IMR-90 (cell line): ENCODE measurements around the gene BAIAP2L1. TPM values are rescaled to one million over a fixed set of nuclear protein-coding genes. Genes with fewer than 3 reads are reported as not detected.

ENCODE experiments used
- ATAC-seq: fragments of 200-7000 bp; cut with Tn5 transposase; 2 replicates; pipeline ENCODE4 v1.9.1; 2020; ENCODE audit warnings: low read depth, mild to moderate bottlenecking, moderate library complexity
- BruUV-seq: library from RNA; stranded (reverse); fragments of 400-500 nt; replicated peaks from 2 replicates; lab custom pipeline; 2021; lab: Mats Ljungman, UMichigan
- CTCF ChIA-PET: fragments of 300-600 bp; formaldehyde crosslinking; extraction: SDS; loops from one replicate; lab custom pipeline; 2021; ENCODE audit warnings: antibody characterized with exemption; lab: Yijun Ruan, JAX
- POLR2A ChIA-PET: fragments of 300-600 bp; sonication (Branson Sonifier 250); formaldehyde crosslinking; loops from one replicate; lab custom pipeline; 2022; ENCODE audit warnings: antibody characterized with exemption; ENCODE audit not compliant: unreplicated experiment; lab: Charles Lee
- DNase-seq: peaks from one replicate; pipeline ENCODE4 v3.0.0; 2013
- H2AFZ ChIP-seq: replicated peaks from 2 replicates; pipeline ENCODE3; 2013; ENCODE audit warnings: low read length, mild to moderate bottlenecking; ENCODE audit not compliant: poor library complexity
- H2AK5ac ChIP-seq: 2 replicates; pipeline ENCODE4 v1.6.1; 2013; ENCODE audit warnings: low read depth, low read length, inconsistent platforms
- H2AK9ac ChIP-seq: replicated peaks from 2 replicates; pipeline ENCODE3; 2013; ENCODE audit warnings: mild to moderate bottlenecking, low read depth, low read length, moderate library complexity; ENCODE audit not compliant: poor library complexity
- H2BK120ac ChIP-seq: 2 replicates; pipeline ENCODE4 v1.6.1; 2013; ENCODE audit warnings: low read depth, low read length, inconsistent platforms
- H2BK15ac ChIP-seq: 3 replicates; pipeline ENCODE4 v1.6.1; 2013; ENCODE audit warnings: low read depth, low read length, inconsistent platforms
- H2BK20ac ChIP-seq: 2 replicates; pipeline ENCODE4 v1.6.1; 2013; ENCODE audit warnings: low read depth, mild to moderate bottlenecking, inconsistent platforms, low read length, moderate library complexity
- H2BK5ac ChIP-seq: 2 replicates; pipeline ENCODE4 v1.6.1; 2013; ENCODE audit warnings: mild to moderate bottlenecking, low read depth, low read length, inconsistent platforms; ENCODE audit not compliant: poor library complexity, severe bottlenecking
- H3K14ac ChIP-seq: replicated peaks from 2 replicates; pipeline ENCODE4 v1.6.1; 2013; ENCODE audit warnings: low read depth, low read length, inconsistent platforms
- H3K18ac ChIP-seq: 2 replicates; pipeline ENCODE4 v1.6.1; 2013; ENCODE audit warnings: low read depth, low read length, control low read depth
- H3K23ac ChIP-seq: 2 replicates; pipeline ENCODE4 v1.6.1; 2013; ENCODE audit warnings: low read depth, low read length, inconsistent platforms
- H3K27ac ChIP-seq: 2 replicates; pipeline ENCODE4 v1.5.1; 2013; ENCODE audit warnings: mild to moderate bottlenecking, control low read depth, low read length; ENCODE audit not compliant: insufficient read depth
- H3K27me3 ChIP-seq: 2 replicates; pipeline ENCODE4 v1.6.1; 2013; ENCODE audit warnings: low read length; ENCODE audit not compliant: control insufficient read depth, insufficient read depth
- H3K36me3 ChIP-seq: 2 replicates; pipeline ENCODE4 v1.6.1; 2013; ENCODE audit warnings: low read length, mixed read lengths; ENCODE audit not compliant: control insufficient read depth, insufficient read depth
- H3K4ac ChIP-seq: 2 replicates; pipeline ENCODE4 v1.6.1; 2013; ENCODE audit warnings: low read depth, low read length, inconsistent platforms
- H3K4me1 ChIP-seq: 2 replicates; pipeline ENCODE4 v1.6.1; 2013; ENCODE audit warnings: low read length, mixed read lengths; ENCODE audit not compliant: control insufficient read depth, insufficient read depth
- H3K4me2 ChIP-seq: 2 replicates; pipeline ENCODE4 v1.6.1; 2013; ENCODE audit warnings: low read depth, mild to moderate bottlenecking, control low read depth, low read length, moderate library complexity
- H3K4me3 ChIP-seq: 2 replicates; pipeline ENCODE4 v1.5.1; 2013; ENCODE audit warnings: low read depth, mild to moderate bottlenecking, control low read depth, low read length, moderate library complexity; ENCODE audit not compliant: insufficient read depth
- H3K56ac ChIP-seq: 2 replicates; pipeline ENCODE4 v1.6.1; 2013; ENCODE audit warnings: low read length, inconsistent platforms; ENCODE audit not compliant: insufficient read depth; ENCODE audit errors: extremely low read depth
- H3K79me1 ChIP-seq, 2 experiments: 2 replicates each; pipeline ENCODE4 v1.6.1; 2013; ENCODE audit warnings: low read length in 2 of 2, inconsistent platforms in 1 of 2, low read depth in 1 of 2
- H3K9ac ChIP-seq: 2 replicates; pipeline ENCODE4 v1.6.1; 2013; ENCODE audit warnings: low read depth, low read length, control low read depth
- H3K9me1 ChIP-seq: 2 replicates; pipeline ENCODE4 v1.6.1; 2013; ENCODE audit warnings: low read length, inconsistent platforms; ENCODE audit not compliant: insufficient read depth
- H3K9me3 ChIP-seq: 2 replicates; pipeline ENCODE4 v1.6.1; 2013; ENCODE audit warnings: low read length; ENCODE audit not compliant: control insufficient read depth, insufficient read depth
- H4K20me1 ChIP-seq: 2 replicates; pipeline ENCODE4 v1.6.1; 2013; ENCODE audit warnings: low read length, inconsistent platforms; ENCODE audit not compliant: insufficient read depth
- H4K5ac ChIP-seq: 2 replicates; pipeline ENCODE4 v1.6.1; 2013; ENCODE audit warnings: mild to moderate bottlenecking, low read depth, low read length, control low read depth
- H4K8ac ChIP-seq, 2 experiments: 2 replicates each; pipeline ENCODE4 v1.6.1; 2013; ENCODE audit warnings: low read depth in 2 of 2, low read length in 2 of 2, control low read depth in 1 of 2, inconsistent platforms in 1 of 2
- H4K91ac ChIP-seq: 2 replicates; pipeline ENCODE4 v1.6.1; 2013; ENCODE audit warnings: low read depth, low read length, inconsistent platforms; ENCODE audit not compliant: insufficient read depth
- CEBPB ChIP-seq: IDR thresholded peaks from 2 replicates; pipeline ENCODE4 v1.6.1; 2012; ENCODE audit warnings: low read depth, low read length, improper control_type of control experiment
- CHD1 ChIP-seq: IDR thresholded peaks from 2 replicates; pipeline ENCODE4 v1.6.1; 2012; ENCODE audit warnings: low read depth, low read length, improper control_type of control experiment
- FOS ChIP-seq: fragments of 150-350 bp; IDR thresholded peaks from 2 replicates; pipeline ENCODE4 v1.6.1; 2016; ENCODE audit warnings: low read depth, low read length
- MAZ ChIP-seq: IDR thresholded peaks from 2 replicates; pipeline ENCODE4 v1.6.1; 2012; ENCODE audit warnings: low read depth, mild to moderate bottlenecking, low read length, improper control_type of control experiment, moderate library complexity, borderline replicate concordance
- RFX5 ChIP-seq: IDR thresholded peaks from 2 replicates; pipeline ENCODE4 v1.8.0; 2012; ENCODE audit warnings: low read depth, mild to moderate bottlenecking, low read length, moderate library complexity
- SMC3 ChIP-seq: fragments of 150-350 bp; IDR thresholded peaks from 2 replicates; pipeline ENCODE4 v1.6.1; 2016; ENCODE audit warnings: low read depth, mild to moderate bottlenecking, antibody characterized with exemption, low read length, moderate library complexity
- WGBS, 2 experiments: methylation state at CpG; one replicate each; pipeline versions ENCODE4 v1.1.5 to v1.1.7; 2013; ENCODE audit warnings: missing lambda C conversion rate in 2 of 2; ENCODE audit not compliant: insufficient read length in 1 of 2; ENCODE audit errors: extremely low coverage in 2 of 2; 5-methylcytosine and 5-hydroxymethylcytosine counted together
- dilution Hi-C: fragments of 300-500 bp; cut with HindIII; formaldehyde crosslinking; loops from one replicate; pipeline ENCODE4 v1.14.3; 2018; ENCODE audit warnings: low sequenced_read_pairs; ENCODE audit not compliant: unreplicated experiment
- in situ Hi-C: fragments of 300-500 bp; cut with MboI; formaldehyde crosslinking; loops from 3 replicates; pipeline ENCODE4 v1.14.3; 2019; ENCODE audit warnings: low sequenced_read_pairs, inconsistent platforms, mixed read lengths
- intact Hi-C: fragments of 100-400 bp; cut with micrococcal nuclease; formaldehyde crosslinking; loops from 2 replicates; pipeline ENCODE4 v1.10.0; 2022
- polyA plus RNA-seq, 3 experiments: library from polyadenylated mRNA; depleted of rRNA; stranded (reverse); fragments of >200 nt; gene quantifications; 2 replicates each; pipeline ENCODE4 v1.2.3, GENCODE V29; 2012; ENCODE audit warnings: low replicate concordance in 1 of 3
- total RNA-seq: library from RNA; depleted of rRNA; stranded (reverse); fragments of >200 nt; gene quantifications from 2 replicates; pipeline ENCODE4 v1.2.3, GENCODE V29; 2012

The BAIAP2L1 gene
- total and polyA plus RNA-seq, 2 of the 4 experiments (the other 2 are of a cell fraction) = 2.2 to 6.0 TPM

GRCh38 chr7:98335411-98335977, 65.4 kb downstream of the BAIAP2L1 start:
- Histone ChIP-seq H2AK9ac (no peak overlapping the region), H3K14ac (no peak overlapping the region), H3K9me3 (peaks cover 4% of the 10 kb centered on the region; the same call in 1 of the 2 replicates), H3K79me1 (peaks cover 0 to 14% of the 10 kb centered on the region in 2 experiments; a peak in 2 of 4 replicates), H3K4me2 (no peak overlapping the region), H2BK120ac (no peak overlapping the region), H3K23ac (no peak overlapping the region), H2AK5ac (no peak overlapping the region), H3K56ac (no peak overlapping the region), H3K18ac (no peak overlapping the region), H2AFZ (no peak overlapping the region), H4K5ac (no peak overlapping the region), H3K4me1 (no peaks in the 10 kb centered on the region), H4K20me1 (no peaks in the 10 kb centered on the region), H3K27ac (no peak overlapping the region), H4K91ac (no peak overlapping the region), H4K8ac (no peak overlapping the region), H3K4me3 (no peak overlapping the region), H3K9me1 (no peaks in the 10 kb centered on the region), H3K27me3 (no peaks in the 10 kb centered on the region), H3K36me3 (no peaks in the 10 kb centered on the region), H3K9ac (no peak overlapping the region), H2BK20ac (no peak overlapping the region), H3K4ac (no peak overlapping the region), H2BK5ac (no peak overlapping the region), H2BK15ac (no peak overlapping the region)
- TF ChIP-seq RFX5 (no peak), CHD1 (no peak), FOS (no peak), CEBPB (no peak), MAZ (no peak), SMC3 (no peak)
- dilution Hi-C loops (no loop called here), in situ Hi-C loops (no loop called here), intact Hi-C loops (no loop called here)
- WGBS, 2 experiments = 94% methylated on average over 3 of the region's 8 CpGs; no CpG with 5 or more reads in 1 of the 2 experiments
- CTCF ChIA-PET = no interaction called here
- DNase-seq (no peak), ATAC-seq (no peak)
- BruUV-seq = no TSS peak
- POLR2A ChIA-PET = no interaction called here
